Epithelial cell of proximal tubule (primary cell): ENCODE data around the gene APCDD1. TPM values are rescaled to one million over a fixed set of nuclear protein-coding genes. Genes with fewer than 3 reads are reported as not detected.

Experiments used
- DNase-seq: peaks from one replicate; pipeline ENCODE4 v3.0.0-alpha.2; 2011; ENCODE audit warnings: low read depth
- H3K4me3 ChIP-seq: 2 replicates; pipeline ENCODE4 v1.5.1; 2011; ENCODE audit warnings: low read depth, mild to moderate bottlenecking, low read length
- total RNA-seq: library from RNA; depleted of rRNA; stranded (reverse); fragments of >200 nt; gene quantifications from 2 replicates; pipeline ENCODE4 v1.2.3, GENCODE V29; 2015
- TF ChIP-seq, protein P1 (sequence below): conservative IDR thresholded peaks from 2 replicates; pipeline ENCODE4 v1.5.1; 2012; ENCODE audit warnings: low read depth, mild to moderate bottlenecking, low read length

Gene APCDD1
- total RNA-seq, 1 donor from 2014 or later, result not detected

DNA sequence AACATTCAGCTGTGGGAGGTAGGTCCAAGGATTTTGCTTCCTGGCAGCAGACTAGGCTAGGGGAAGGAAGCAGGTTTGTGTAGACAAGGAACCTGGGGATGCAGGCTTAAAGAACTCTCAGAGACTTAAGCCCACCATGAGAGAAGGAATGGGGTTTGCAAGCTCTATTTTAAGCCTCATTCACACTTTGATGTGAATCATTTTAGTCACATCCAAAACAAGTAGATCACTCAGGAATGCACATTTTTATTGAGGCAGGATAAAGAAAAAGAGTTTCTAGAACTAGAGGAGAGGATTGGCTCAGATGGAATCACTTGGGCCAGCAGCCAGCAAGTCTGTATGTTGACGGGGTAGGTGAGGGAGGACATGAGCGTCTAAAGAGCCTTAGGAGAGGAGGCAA is 68.1 kb downstream of the APCDD1 start:
- H3K4me3 ChIP-seq, result no peak overlapping the region
- TF ChIP-seq, protein P1, sequence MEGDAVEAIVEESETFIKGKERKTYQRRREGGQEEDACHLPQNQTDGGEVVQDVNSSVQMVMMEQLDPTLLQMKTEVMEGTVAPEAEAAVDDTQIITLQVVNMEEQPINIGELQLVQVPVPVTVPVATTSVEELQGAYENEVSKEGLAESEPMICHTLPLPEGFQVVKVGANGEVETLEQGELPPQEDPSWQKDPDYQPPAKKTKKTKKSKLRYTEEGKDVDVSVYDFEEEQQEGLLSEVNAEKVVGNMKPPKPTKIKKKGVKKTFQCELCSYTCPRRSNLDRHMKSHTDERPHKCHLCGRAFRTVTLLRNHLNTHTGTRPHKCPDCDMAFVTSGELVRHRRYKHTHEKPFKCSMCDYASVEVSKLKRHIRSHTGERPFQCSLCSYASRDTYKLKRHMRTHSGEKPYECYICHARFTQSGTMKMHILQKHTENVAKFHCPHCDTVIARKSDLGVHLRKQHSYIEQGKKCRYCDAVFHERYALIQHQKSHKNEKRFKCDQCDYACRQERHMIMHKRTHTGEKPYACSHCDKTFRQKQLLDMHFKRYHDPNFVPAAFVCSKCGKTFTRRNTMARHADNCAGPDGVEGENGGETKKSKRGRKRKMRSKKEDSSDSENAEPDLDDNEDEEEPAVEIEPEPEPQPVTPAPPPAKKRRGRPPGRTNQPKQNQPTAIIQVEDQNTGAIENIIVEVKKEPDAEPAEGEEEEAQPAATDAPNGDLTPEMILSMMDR, result no peak
- DNase-seq, result no peak

DNA sequence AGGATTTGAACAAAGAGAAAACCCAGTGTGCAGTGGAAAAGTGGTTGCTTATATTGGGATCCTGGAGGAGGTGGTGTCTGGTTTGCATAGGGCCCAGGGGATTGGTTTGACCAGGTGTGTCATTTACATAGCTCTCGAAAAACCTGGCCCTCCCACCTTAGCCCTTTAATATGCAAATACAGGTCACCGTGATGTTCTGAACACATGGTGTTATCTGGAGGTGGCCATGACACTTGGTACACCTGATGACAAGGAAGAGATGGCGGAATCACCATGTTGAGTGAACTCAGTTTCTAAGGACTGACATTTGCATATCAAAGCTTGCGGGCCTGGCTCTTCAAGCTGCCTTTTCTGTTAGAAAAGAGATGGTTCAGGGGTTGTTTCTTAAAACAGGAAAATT is 69.1 kb downstream of the APCDD1 start:
- no peak overlapping the region for H3K4me3 ChIP-seq
- TF ChIP-seq, protein P1, result no peak
- no peak for DNase-seq

GRCh38 chr18:10524507-10525370 is 70.3 kb downstream of the APCDD1 start:
- H3K4me3 ChIP-seq, result peak overlapping the region; percentile 89
- peak; percentile 77 for DNase-seq
- TF ChIP-seq, protein P1, result no peak

GRCh38 chr18:10525371-10525691 is 70.9 kb downstream of the APCDD1 start:
- peak overlapping the region; percentile 89 for H3K4me3 ChIP-seq
- no peak for DNase-seq
- TF ChIP-seq, protein P1, result no peak

- H3K4me3 ChIP-seq, result peak within 1 kb of the TSS; percentile 89
- TF ChIP-seq, protein P1, result no peak
- DNase-seq, result no peak
Measured at GRCh38 chr18:10525697-10526560, 71.5 kb downstream of the APCDD1 start, which contains the start of gene NAPG. Gene NAPG, plus strand, starts transcription at chr18:10526027. Its CDS starts 76 bp downstream, at chr18:10526103.

DNA sequence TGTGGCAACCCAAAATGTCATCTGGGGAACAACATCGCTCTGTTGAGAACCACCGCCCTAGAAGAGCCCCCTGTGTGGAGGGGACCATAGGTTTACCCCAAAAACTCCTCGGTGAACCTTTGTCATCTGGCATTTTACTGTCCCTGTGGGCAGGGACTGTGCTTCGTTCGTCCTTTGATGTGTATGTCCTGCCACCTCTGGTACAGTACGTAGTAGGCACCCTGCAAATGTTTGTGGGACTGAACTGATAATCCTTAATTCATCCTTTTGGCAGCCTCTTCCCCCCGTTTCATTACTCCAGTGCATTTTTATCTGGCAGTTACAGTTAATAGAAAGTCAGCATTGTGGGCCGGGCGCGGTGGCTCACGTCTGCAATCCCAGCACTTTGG is 72.1 kb downstream of the APCDD1 start:
- peak overlapping the region; percentile 89 for H3K4me3 ChIP-seq
- TF ChIP-seq, protein P1, result no peak
- DNase-seq, result no peak
